DND-41 (cell line): Measurements from ENCODE around the gene COL4A2.

ENCODE experiments used
- ATAC-seq: fragments of 200-7000 bp; cut with Tn5 transposase; 3 replicates; pipeline ENCODE4 v1.9.1; 2021; ENCODE audit warnings: low read depth; ENCODE audit not compliant: insufficient read depth
- DNase-seq: peaks from one replicate; pipeline ENCODE4 v3.0.0-alpha.2; 2020
- H2AFZ ChIP-seq: 2 replicates; pipeline ENCODE4 v1.6.0; 2012; ENCODE audit warnings: low read depth, low read length
- H3K27ac ChIP-seq: 2 replicates; pipeline ENCODE4 v1.5.1; 2012; ENCODE audit warnings: low read length, inconsistent platforms
- H3K27me3 ChIP-seq: fragments of 200-600 bp; sonication (generic); 2 replicates; pipeline ENCODE4 v1.6.0; 2012; ENCODE audit warnings: low read length, mild to moderate bottlenecking, inconsistent platforms; ENCODE audit not compliant: insufficient read depth, poor library complexity
- H3K36me3 ChIP-seq: 2 replicates; pipeline ENCODE4 v1.5.1; 2012; ENCODE audit warnings: low read length, inconsistent platforms; ENCODE audit not compliant: insufficient read depth
- H3K4me1 ChIP-seq: 2 replicates; pipeline ENCODE4 v1.5.1; 2012; ENCODE audit warnings: mild to moderate bottlenecking, low read length; ENCODE audit not compliant: insufficient read depth
- H3K4me2 ChIP-seq: 2 replicates; pipeline ENCODE4 v1.6.0; 2012; ENCODE audit warnings: mild to moderate bottlenecking, moderate library complexity, low read length, inconsistent platforms; ENCODE audit not compliant: insufficient read depth
- H3K4me3 ChIP-seq, 2 experiments: fragments of 200-600 bp in 1 of 2; shearing (Covaris generic) in 1 of 2; 2 replicates each; pipeline ENCODE4 v1.5.1; 2012 to 2016; ENCODE audit warnings: inconsistent platforms in 2 of 2, low read length in 2 of 2, mild to moderate bottlenecking in 2 of 2, low read depth in 1 of 2, moderate library complexity in 1 of 2
- H3K79me2 ChIP-seq: 2 replicates; pipeline ENCODE4 v1.6.0; 2012; ENCODE audit warnings: low read length, inconsistent platforms; ENCODE audit not compliant: insufficient read depth
- H3K9ac ChIP-seq: 2 replicates; pipeline ENCODE4 v1.6.0; 2012; ENCODE audit warnings: low read depth, mild to moderate bottlenecking, inconsistent platforms, low read length, moderate library complexity
- H3K9me3 ChIP-seq: 2 replicates; pipeline ENCODE4 v1.5.1; 2012; ENCODE audit warnings: low read length, moderate library complexity, mild to moderate bottlenecking, inconsistent platforms; ENCODE audit not compliant: insufficient read depth, severe bottlenecking
- H4K20me1 ChIP-seq: 2 replicates; pipeline ENCODE4 v1.6.0; 2012; ENCODE audit warnings: low read length; ENCODE audit not compliant: insufficient read depth
- CTCF ChIP-seq: IDR thresholded peaks from 2 replicates; pipeline ENCODE4 v1.5.1; 2012; ENCODE audit warnings: borderline replicate concordance, low read length, moderate library complexity, mild to moderate bottlenecking; ENCODE audit not compliant: poor library complexity, severe bottlenecking; ENCODE audit errors: extremely low read depth
- EZH2 ChIP-seq: IDR thresholded peaks from 3 replicates; pipeline ENCODE4 v1.6.1; 2012; ENCODE audit warnings: borderline replicate concordance, low read depth, mild to moderate bottlenecking, moderate library complexity, low read length, inconsistent platforms; ENCODE audit not compliant: severe bottlenecking

The COL4A2 gene

GRCh38 chr13:110546926-110547325 lies 239.8 kb downstream of the COL4A2 start:
- peaks cover 6% of the 10 kb centered on the region for H3K27me3 ChIP-seq
- DNase-seq (no peak), ATAC-seq (no peak)
- H3K4me1 ChIP-seq: no peaks in the 10 kb centered on the region
- H3K9ac ChIP-seq: no peak overlapping the region
- no peak overlapping the region for H2AFZ ChIP-seq
- H3K4me3 ChIP-seq: no peak overlapping the region
- TF ChIP-seq EZH2: no peak
- TF ChIP-seq CTCF: no peak
- no peaks in the 10 kb centered on the region for H3K79me2 ChIP-seq
- no peak overlapping the region for H3K4me2 ChIP-seq
- H4K20me1 ChIP-seq: no peaks in the 10 kb centered on the region
- no peaks in the 10 kb centered on the region for H3K36me3 ChIP-seq
- no peak overlapping the region for H3K27ac ChIP-seq
- H3K9me3 ChIP-seq: no peaks in the 10 kb centered on the region

GRCh38 chr13:110548891-110549794 lies 242.1 kb downstream of the COL4A2 start:
- no peak for ATAC-seq
- Histone ChIP-seq H3K4me2 (no peak overlapping the region), H3K36me3 (no peaks in the 10 kb centered on the region), H4K20me1 (no peaks in the 10 kb centered on the region), H3K27me3 (peaks cover 6% of the 10 kb centered on the region), H2AFZ (no peak overlapping the region), H3K4me1 (no peaks in the 10 kb centered on the region), H3K79me2 (no peaks in the 10 kb centered on the region), H3K4me3 (no peak overlapping the region), H3K9ac (no peak overlapping the region), H3K27ac (no peak overlapping the region), H3K9me3 (no peaks in the 10 kb centered on the region)
- no peak for TF ChIP-seq CTCF
- no peak for TF ChIP-seq EZH2
- no peak for DNase-seq

GRCh38 chr13:110549795-110550160 lies 242.7 kb downstream of the COL4A2 start:
- no peak for DNase-seq
- no peaks in the 10 kb centered on the region for H3K36me3 ChIP-seq
- no peak for ATAC-seq
- H3K9ac ChIP-seq: no peak overlapping the region
- H3K27ac ChIP-seq: no peak overlapping the region
- no peaks in the 10 kb centered on the region for H4K20me1 ChIP-seq
- no peak overlapping the region for H3K4me3 ChIP-seq
- no peaks in the 10 kb centered on the region for H3K4me1 ChIP-seq
- peaks cover 6% of the 10 kb centered on the region for H3K27me3 ChIP-seq
- H3K4me2 ChIP-seq: no peak overlapping the region
- no peaks in the 10 kb centered on the region for H3K79me2 ChIP-seq
- no peaks in the 10 kb centered on the region for H3K9me3 ChIP-seq
- H2AFZ ChIP-seq: no peak overlapping the region
- TF ChIP-seq EZH2 (no peak), CTCF (no peak)
